Measurements from ENCODE around the gene FBLN7. TPM values are rescaled to one million over a fixed set of nuclear protein-coding genes. Genes with fewer than 3 reads are reported as not detected.

The FBLN7 gene
- total RNA-seq, 1 donor from 2014 or later: 1.0 TPM

DNA sequence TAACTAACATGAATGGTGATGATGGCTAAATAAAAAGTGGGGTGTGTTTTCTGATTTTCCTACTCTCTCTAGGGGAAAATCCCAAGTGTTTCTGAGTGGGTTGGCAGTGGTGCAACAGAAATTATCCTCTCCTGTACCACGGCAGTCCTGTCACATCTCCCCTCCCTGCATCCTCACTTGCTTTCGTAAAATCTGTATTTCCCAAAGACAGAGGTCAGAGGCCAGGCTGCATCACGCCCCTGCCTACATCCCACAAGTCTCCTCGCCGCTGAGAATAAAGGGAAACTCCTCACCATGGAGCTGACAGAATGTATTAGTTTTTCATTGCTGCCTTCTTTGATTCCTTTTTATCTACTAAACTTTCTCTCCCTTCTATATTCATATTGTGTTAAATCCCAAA, 13.1 kb downstream of the FBLN7 start:
- no peaks in the 10 kb centered on the region for H3K36me3 Mint-ChIP-seq (ENCODE audit: low read depth)
- no peak for TF ChIP-seq CTCF (IDR thresholded peaks at IDR 0.05)
- H3K9me3 Mint-ChIP-seq (ENCODE audit: low read depth): no peaks in the 10 kb centered on the region
- peaks cover 20% of the 10 kb centered on the region for H3K4me1 Mint-ChIP-seq (ENCODE audit: low read depth)
- H3K27me3 Mint-ChIP-seq (ENCODE audit: low read depth): no peaks in the 10 kb centered on the region
- DNase-seq (ENCODE audit: low spot score): peak; percentile 21
- H3K4me3 Mint-ChIP-seq (ENCODE audit: unreplicated experiment): no peak overlapping the region
- H3K27ac Mint-ChIP-seq (ENCODE audit: unreplicated experiment): no peak overlapping the region

DNA sequence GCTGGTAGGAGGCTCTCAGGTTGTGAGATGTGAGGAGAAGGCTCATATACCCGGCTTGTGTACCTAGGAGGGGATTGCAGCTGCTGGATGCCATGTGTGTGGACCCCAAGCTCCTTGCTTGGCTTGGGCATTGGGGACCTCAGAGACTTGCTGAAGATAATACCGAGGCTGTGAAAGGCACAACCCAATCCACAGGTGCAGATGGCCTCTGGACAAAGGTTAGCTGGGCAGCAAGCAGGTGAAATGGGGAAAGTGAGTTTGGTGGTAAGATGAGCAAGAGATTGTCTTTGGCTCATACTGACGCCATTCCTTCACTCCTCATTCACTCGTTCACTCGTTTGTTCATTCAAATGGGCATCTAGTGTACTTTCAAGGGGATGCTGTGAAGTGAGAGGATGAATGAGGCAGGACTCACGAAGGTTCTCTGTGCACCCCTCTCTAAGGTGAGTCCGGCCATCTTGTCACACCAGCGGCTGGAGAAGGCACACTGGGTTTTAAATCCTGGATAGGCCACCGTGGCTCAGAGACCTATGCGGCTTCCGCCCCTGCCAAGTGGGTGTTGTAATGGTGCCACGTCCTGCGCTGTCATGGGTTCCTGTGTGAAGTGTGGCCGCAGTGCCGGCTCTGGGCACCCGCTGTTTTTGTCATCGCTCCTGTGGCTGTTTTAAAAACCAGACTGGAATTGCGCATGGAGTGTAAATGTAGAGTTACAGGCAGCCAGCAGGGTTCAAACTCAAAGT, 13.7 kb downstream of the FBLN7 start:
- peak; percentile 43 for DNase-seq (ENCODE audit: low spot score)
- H3K27ac Mint-ChIP-seq (ENCODE audit: unreplicated experiment): no peak overlapping the region
- no peaks in the 10 kb centered on the region for H3K9me3 Mint-ChIP-seq (ENCODE audit: low read depth)
- no peak overlapping the region for H3K4me3 Mint-ChIP-seq (ENCODE audit: unreplicated experiment)
- peaks cover 20% of the 10 kb centered on the region for H3K4me1 Mint-ChIP-seq (ENCODE audit: low read depth)
- TF ChIP-seq CTCF (IDR thresholded peaks at IDR 0.05): no peak
- no peaks in the 10 kb centered on the region for H3K36me3 Mint-ChIP-seq (ENCODE audit: low read depth)
- no peaks in the 10 kb centered on the region for H3K27me3 Mint-ChIP-seq (ENCODE audit: low read depth)

GRCh38 chr2:112152476-112153178, 14.4 kb downstream of the FBLN7 start:
- TF ChIP-seq CTCF (IDR thresholded peaks at IDR 0.05): no peak
- Mint-ChIP-seq H3K36me3 (ENCODE audit: low read depth) (no peaks in the 10 kb centered on the region), H3K27ac (ENCODE audit: unreplicated experiment) (no peak overlapping the region), H3K9me3 (ENCODE audit: low read depth) (no peaks in the 10 kb centered on the region), H3K4me3 (ENCODE audit: unreplicated experiment) (no peak overlapping the region), H3K27me3 (ENCODE audit: low read depth) (no peaks in the 10 kb centered on the region), H3K4me1 (ENCODE audit: low read depth) (peaks cover 20% of the 10 kb centered on the region)
- peak; percentile 36 for DNase-seq (ENCODE audit: low spot score)

- no peaks in the 10 kb centered on the region for H3K27me3 Mint-ChIP-seq (ENCODE audit: low read depth)
- DNase-seq (ENCODE audit: low spot score): no peak
- no peaks in the 10 kb centered on the region for H3K36me3 Mint-ChIP-seq (ENCODE audit: low read depth)
- peaks cover 20% of the 10 kb centered on the region for H3K4me1 Mint-ChIP-seq (ENCODE audit: low read depth)
- no peak for TF ChIP-seq CTCF (IDR thresholded peaks at IDR 0.05)
- no peak overlapping the region for H3K27ac Mint-ChIP-seq (ENCODE audit: unreplicated experiment)
- H3K9me3 Mint-ChIP-seq (ENCODE audit: low read depth): no peaks in the 10 kb centered on the region
- no peak overlapping the region for H3K4me3 Mint-ChIP-seq (ENCODE audit: unreplicated experiment)
These were observed 14.9 kb downstream of the FBLN7 start for GRCh38 chr2:112153179-112153490.

DNA sequence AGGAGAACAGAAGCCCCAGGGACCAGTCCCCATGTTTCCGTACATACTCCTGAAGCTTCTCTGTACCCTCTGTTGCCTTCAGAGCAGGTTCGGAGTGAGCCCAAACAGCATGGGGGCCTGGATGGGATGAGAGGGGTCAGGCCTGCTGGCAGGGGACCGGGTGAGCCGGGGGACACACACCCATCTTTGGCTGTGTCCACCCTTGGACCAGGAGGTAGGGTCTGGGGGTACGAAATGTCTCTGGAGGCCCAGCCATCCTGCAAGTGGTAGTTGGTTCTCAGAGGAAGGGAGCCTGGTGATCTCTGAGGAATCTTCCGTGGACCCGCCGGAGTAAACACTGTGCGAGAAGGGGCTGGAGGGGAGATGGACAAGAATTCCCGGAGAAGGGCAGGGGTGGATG, 15.3 kb downstream of the FBLN7 start:
- DNase-seq (ENCODE audit: low spot score): no peak
- Mint-ChIP-seq H3K36me3 (ENCODE audit: low read depth) (no peaks in the 10 kb centered on the region), H3K4me3 (ENCODE audit: unreplicated experiment) (no peak overlapping the region), H3K9me3 (ENCODE audit: low read depth) (no peaks in the 10 kb centered on the region), H3K4me1 (ENCODE audit: low read depth) (peaks cover 20% of the 10 kb centered on the region), H3K27ac (ENCODE audit: unreplicated experiment) (no peak overlapping the region), H3K27me3 (ENCODE audit: low read depth) (no peaks in the 10 kb centered on the region)
- TF ChIP-seq CTCF (IDR thresholded peaks at IDR 0.05): no peak
